Osteoblast (primary cell): Measurements from ENCODE around the gene GGA1. TPM values are rescaled to one million over a fixed set of nuclear protein-coding genes. Genes with fewer than 3 reads are reported as not detected.
A peak's percentile ranks its signal among the peaks of the same experiment; 100 is the strongest.

Source experiments
- DNase-seq: peaks from one replicate; pipeline ENCODE4 v3.0.0; 2011; ENCODE audit warnings: low spot score, mixed read lengths; ENCODE audit not compliant: insufficient read length; ENCODE audit errors: missing footprints
- H2AFZ ChIP-seq: 2 replicates; pipeline ENCODE4 v1.6.0; 2011; ENCODE audit warnings: mild to moderate bottlenecking, low read length
- H3K27ac ChIP-seq: 2 replicates; pipeline ENCODE4 v1.5.1; 2011; ENCODE audit warnings: mild to moderate bottlenecking, low read depth, low read length, moderate library complexity
- H3K27me3 ChIP-seq: 2 replicates; pipeline ENCODE4 v1.6.0; 2012; ENCODE audit warnings: mild to moderate bottlenecking, control low read depth, inconsistent platforms, low read length, moderate library complexity; ENCODE audit not compliant: insufficient read depth
- H3K36me3 ChIP-seq: 2 replicates; pipeline ENCODE4 v1.5.1; 2011; ENCODE audit warnings: mild to moderate bottlenecking, low read length, control low read depth, moderate library complexity; ENCODE audit not compliant: insufficient read depth
- H3K4me1 ChIP-seq: 2 replicates; pipeline ENCODE4 v1.5.1; 2011; ENCODE audit warnings: mild to moderate bottlenecking, low read length, control low read depth, moderate library complexity; ENCODE audit not compliant: insufficient read depth
- H3K4me2 ChIP-seq: 2 replicates; pipeline ENCODE4 v1.6.0; 2011; ENCODE audit warnings: mild to moderate bottlenecking, low read length; ENCODE audit not compliant: insufficient read depth
- H3K4me3 ChIP-seq: fragments of 200-600 bp; sonication (generic); 3 replicates; pipeline ENCODE4 v1.5.1; 2012; ENCODE audit warnings: mild to moderate bottlenecking, low read length, inconsistent platforms; ENCODE audit not compliant: insufficient read depth
- H3K79me2 ChIP-seq: 2 replicates; pipeline ENCODE4 v1.6.0; 2012; ENCODE audit warnings: mild to moderate bottlenecking, low read length, control low read depth, inconsistent platforms; ENCODE audit not compliant: insufficient read depth
- H3K9me3 ChIP-seq: 2 replicates; pipeline ENCODE4 v1.5.1; 2011; ENCODE audit warnings: low read depth, low read length, control low read depth
- H4K20me1 ChIP-seq: 2 replicates; pipeline ENCODE4 v1.6.0; 2012; ENCODE audit warnings: mild to moderate bottlenecking, low read length, control low read depth; ENCODE audit not compliant: insufficient read depth
- CTCF ChIP-seq: IDR thresholded peaks from 2 replicates; pipeline ENCODE4 v1.5.1; 2011; ENCODE audit warnings: mild to moderate bottlenecking, low read depth, low read length, moderate library complexity; ENCODE audit errors: extremely low read depth
- total RNA-seq: library from RNA; depleted of rRNA; stranded (reverse); fragments of >200 nt; gene quantifications from 2 replicates; pipeline ENCODE4 v1.2.3, GENCODE V29; 2012

The GGA1 gene
- total RNA-seq, 1 donor, result 36.2 TPM

DNA sequence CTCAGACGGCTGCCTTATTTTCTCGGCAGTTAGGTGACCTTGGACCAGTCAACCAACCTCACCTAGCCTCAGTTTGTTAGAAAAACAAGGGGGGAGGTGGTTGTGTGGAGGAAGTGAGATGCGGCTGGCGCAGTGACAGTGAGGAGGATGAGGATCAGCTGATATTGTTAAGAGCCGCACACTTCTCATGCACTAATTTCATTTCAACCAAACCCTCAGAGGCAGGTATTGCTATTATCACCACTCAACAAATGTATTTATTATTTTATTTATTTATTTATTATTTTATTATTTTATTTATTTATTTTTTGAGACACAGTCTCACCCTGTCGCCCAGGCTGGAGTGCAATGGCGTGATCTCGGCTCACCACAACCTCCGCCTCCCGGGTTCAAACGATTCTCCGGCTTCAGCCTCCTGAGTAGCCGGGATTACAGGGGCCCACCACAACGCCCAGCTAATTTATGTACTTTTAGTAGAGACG lies 68.9 kb downstream of the GGA1 start:
- Histone ChIP-seq H3K9me3 (no peaks in the 10 kb centered on the region), H3K79me2 (peaks cover 28% of the 10 kb centered on the region), H3K4me3 (peak overlapping the region; percentile 99), H2AFZ (no peak overlapping the region), H3K27me3 (no peaks in the 10 kb centered on the region), H3K4me1 (peaks cover 23% of the 10 kb centered on the region), H3K36me3 (peaks cover 26% of the 10 kb centered on the region), H3K4me2 (peak overlapping the region; percentile 96), H3K27ac (peak overlapping the region; percentile 70), H4K20me1 (peaks cover 43% of the 10 kb centered on the region)
- DNase-seq, result no peak
- TF ChIP-seq CTCF, result no peak

DNA sequence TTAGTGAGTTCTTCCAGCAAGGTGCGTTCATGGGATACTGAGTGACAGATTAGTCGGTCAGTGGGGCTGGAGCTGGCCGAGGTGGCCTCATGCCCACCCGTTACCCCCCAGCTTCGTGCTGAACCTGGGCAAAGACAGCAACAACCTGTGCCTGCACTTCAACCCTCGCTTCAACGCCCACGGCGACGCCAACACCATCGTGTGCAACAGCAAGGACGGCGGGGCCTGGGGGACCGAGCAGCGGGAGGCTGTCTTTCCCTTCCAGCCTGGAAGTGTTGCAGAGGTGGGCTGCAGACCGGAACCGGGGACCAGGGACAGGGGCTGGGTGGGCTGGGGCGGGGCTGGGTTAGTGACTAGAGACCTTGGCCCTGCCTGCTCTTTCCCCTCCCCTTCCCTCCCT lies 69.7 kb downstream of the GGA1 start:
- TF ChIP-seq CTCF, result no peak
- no peaks in the 10 kb centered on the region for H3K9me3 ChIP-seq
- peak overlapping the region; percentile 24 for H3K27ac ChIP-seq
- H3K79me2 ChIP-seq, result peaks cover 28% of the 10 kb centered on the region
- no peaks in the 10 kb centered on the region for H3K27me3 ChIP-seq
- H4K20me1 ChIP-seq, result peaks cover 43% of the 10 kb centered on the region
- H3K4me2 ChIP-seq, result peak overlapping the region; percentile 96
- no peak overlapping the region for H2AFZ ChIP-seq
- H3K36me3 ChIP-seq, result peaks cover 26% of the 10 kb centered on the region
- no peak for DNase-seq
- H3K4me1 ChIP-seq, result peaks cover 23% of the 10 kb centered on the region
- peak overlapping the region; percentile 27 for H3K4me3 ChIP-seq

DNA sequence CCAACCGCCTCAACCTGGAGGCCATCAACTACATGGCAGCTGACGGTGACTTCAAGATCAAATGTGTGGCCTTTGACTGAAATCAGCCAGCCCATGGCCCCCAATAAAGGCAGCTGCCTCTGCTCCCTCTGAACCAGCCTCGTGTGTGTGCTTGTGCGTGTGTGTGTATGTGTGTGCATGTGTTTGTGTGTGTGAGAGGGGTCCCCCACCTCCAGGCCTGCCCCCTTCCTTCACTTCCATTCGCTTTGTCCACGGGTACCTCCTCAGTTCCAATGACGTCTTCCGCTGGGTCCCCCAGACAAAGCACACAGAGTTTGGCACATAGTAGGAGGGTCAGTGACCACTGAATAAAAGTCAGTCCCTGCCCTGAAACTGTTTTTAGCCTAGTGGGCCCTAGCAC lies 71.0 kb downstream of the GGA1 start:
- Histone ChIP-seq H3K27ac (no peak overlapping the region), H3K4me1 (peaks cover 19% of the 10 kb centered on the region), H3K36me3 (peaks cover 26% of the 10 kb centered on the region), H3K9me3 (no peaks in the 10 kb centered on the region), H2AFZ (no peak overlapping the region), H3K4me3 (no peak overlapping the region), H3K79me2 (peaks cover 28% of the 10 kb centered on the region), H3K27me3 (no peaks in the 10 kb centered on the region), H3K4me2 (no peak overlapping the region), H4K20me1 (peaks cover 43% of the 10 kb centered on the region)
- TF ChIP-seq CTCF, result no peak
- DNase-seq, result no peak

DNA sequence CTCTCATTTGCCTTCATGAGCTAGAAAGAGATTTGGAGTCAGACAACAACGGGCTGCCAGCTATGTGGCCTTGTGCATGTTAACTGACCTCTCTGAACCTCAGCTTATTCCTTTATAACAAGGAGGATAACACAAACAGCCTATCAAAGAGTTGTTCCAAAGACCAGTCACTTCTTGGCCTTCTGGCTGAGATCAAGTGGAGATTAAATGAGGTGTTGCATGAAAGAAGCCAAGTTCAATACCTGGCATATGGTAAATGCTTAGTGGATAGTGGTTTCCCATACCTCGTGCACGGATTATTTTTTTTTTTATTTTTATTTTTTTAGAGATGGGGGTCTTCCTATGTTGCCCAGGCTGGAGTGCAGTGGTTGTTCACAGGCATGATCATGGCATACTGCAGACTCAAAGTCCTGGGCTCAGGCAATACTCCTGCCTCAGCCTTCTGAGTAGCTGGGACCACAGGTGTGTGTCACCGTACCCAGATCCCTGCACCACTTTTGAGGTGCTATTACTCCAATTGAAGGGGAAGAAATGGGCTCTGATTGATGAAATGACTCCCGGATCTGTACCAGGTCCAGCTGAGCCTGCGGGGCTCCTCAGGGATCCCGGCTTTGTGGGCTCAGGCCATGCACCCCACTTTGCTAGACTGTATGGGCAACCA lies 71.7 kb downstream of the GGA1 start:
- H2AFZ ChIP-seq, result no peak overlapping the region
- H3K27ac ChIP-seq, result peak overlapping the region; percentile 20
- H3K9me3 ChIP-seq, result no peaks in the 10 kb centered on the region
- no peak overlapping the region for H3K4me2 ChIP-seq
- no peaks in the 10 kb centered on the region for H3K27me3 ChIP-seq
- no peak overlapping the region for H3K4me3 ChIP-seq
- DNase-seq, result no peak
- H3K36me3 ChIP-seq, result peaks cover 26% of the 10 kb centered on the region
- H3K79me2 ChIP-seq, result peaks cover 28% of the 10 kb centered on the region
- TF ChIP-seq CTCF, result no peak
- H4K20me1 ChIP-seq, result peaks cover 43% of the 10 kb centered on the region
- peaks cover 16% of the 10 kb centered on the region for H3K4me1 ChIP-seq
